Measurements from ENCODE around the gene GAK.

Gene GAK

DNA sequence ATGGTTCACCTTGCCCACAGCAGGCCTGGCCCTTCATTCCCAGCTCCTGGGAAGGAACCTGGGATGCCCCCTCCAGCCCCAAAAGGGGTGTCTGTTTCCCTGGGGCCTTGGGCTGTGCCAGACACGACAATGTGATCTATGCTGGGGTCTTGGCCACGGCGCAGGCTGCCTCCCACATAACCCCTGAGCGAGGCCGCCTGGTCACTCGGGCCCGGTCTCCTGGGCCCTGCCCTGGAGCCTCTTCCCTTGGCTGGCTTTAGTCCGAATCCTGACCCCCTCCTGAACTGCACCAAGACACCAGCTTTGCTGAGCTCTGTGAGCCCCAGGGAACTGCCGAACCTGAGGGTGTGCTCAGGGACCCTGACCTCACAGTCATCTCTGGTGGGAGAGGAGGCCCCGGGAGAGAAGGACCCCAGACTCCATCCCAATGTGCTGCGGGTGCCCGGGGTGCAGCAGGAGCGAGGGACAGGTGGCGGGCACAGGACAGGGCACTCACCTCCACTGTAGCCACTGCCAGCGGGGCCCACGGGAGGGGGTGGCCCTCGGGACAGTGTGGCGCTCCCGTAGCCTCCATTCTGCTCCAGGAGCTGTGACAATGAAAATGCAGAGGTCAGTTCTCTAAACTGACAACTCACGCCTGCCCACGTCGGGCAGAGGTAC, 42.0 kb downstream of the GAK start:
- TF ChIP-seq, protein P1, sequence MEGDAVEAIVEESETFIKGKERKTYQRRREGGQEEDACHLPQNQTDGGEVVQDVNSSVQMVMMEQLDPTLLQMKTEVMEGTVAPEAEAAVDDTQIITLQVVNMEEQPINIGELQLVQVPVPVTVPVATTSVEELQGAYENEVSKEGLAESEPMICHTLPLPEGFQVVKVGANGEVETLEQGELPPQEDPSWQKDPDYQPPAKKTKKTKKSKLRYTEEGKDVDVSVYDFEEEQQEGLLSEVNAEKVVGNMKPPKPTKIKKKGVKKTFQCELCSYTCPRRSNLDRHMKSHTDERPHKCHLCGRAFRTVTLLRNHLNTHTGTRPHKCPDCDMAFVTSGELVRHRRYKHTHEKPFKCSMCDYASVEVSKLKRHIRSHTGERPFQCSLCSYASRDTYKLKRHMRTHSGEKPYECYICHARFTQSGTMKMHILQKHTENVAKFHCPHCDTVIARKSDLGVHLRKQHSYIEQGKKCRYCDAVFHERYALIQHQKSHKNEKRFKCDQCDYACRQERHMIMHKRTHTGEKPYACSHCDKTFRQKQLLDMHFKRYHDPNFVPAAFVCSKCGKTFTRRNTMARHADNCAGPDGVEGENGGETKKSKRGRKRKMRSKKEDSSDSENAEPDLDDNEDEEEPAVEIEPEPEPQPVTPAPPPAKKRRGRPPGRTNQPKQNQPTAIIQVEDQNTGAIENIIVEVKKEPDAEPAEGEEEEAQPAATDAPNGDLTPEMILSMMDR (conservative IDR thresholded peaks at IDR 0.05; ENCODE audit: low read depth, low read length), result no peak
- no peak for DNase-seq (ENCODE audit: low read depth)
- H3K4me3 ChIP-seq (ENCODE audit: low read depth, low read length), result no peak overlapping the region

GRCh38 chr4:889516-889915, 42.6 kb downstream of the GAK start:
- TF ChIP-seq, protein P1 (conservative IDR thresholded peaks at IDR 0.05; ENCODE audit: low read depth, low read length), result no peak
- no peak overlapping the region for H3K4me3 ChIP-seq (ENCODE audit: low read depth, low read length)
- no peak for DNase-seq (ENCODE audit: low read depth)

DNA sequence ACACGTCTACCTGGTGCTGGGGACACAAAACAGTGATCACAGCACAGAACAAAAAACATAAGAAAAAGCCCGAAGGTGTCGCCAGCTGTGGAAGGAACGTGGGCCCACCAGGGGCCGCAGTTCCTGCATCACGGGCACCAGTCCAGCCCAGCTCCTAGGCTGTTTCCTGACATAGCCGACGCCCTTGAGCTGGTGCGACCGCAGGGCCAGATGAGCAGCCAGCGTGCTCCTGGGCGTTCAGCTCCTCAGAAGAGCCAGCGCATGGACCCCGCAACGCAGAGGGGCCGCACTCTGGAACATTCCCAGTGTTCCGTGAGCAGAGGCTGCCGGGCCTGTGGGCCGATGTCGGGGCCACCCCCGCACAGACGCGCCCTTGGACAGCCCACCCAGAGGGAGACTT, 44.1 kb downstream of the GAK start:
- H3K4me3 ChIP-seq (ENCODE audit: low read depth, low read length), result no peak overlapping the region
- DNase-seq (ENCODE audit: low read depth), result no peak
- TF ChIP-seq, protein P1 (conservative IDR thresholded peaks at IDR 0.05; ENCODE audit: low read depth, low read length), result no peak

DNA sequence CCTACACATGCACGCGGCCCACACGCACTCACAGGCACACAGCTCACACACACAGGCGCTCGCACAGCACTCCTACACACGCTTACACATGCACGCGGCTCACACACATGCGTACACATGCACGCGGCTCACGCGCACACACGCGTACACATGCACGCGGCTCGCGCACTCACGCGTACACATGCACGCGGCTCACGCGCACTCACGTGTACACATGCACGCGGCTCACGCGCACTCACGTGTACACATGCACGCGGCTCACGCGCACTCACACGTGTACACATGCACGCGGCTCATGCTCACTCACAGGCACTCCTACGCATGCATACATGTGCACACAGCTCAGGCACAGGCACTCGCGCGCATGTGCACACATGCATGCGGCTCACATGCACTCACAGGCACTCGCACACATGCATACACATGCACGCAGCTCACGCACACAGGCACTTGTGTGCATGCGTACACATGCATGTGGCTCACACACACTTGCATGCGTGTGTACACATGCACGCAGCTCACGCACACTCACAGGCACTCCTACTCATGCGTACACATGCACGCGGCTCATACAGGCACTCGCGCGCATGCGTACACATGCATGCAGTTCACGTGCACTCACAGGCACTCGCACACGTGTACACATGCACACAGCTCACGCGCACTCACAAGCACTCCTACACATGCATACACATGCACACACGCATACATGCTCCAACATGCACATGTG, 44.9 kb downstream of the GAK start:
- TF ChIP-seq, protein P1 (conservative IDR thresholded peaks at IDR 0.05; ENCODE audit: low read depth, low read length), result no peak

DNA sequence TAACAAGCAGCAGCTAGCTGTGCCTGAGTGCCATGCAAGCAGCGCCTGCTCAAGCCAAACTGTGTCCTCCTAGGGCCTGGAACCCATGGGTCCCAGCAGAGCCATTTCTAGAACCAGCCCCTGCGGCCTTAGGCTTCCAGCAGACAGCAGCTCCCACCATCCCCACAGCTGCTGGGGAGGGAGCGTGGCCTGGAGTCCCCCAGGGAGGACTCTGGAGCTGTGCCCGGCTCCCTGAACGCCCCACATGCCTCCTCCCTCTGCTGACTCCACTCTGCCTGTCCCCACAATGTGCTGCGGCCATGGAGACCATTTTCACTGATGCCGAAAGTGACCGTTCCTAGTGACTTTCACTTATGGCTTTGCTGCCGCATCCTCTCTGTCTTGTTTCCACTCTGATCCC, 45.9 kb downstream of the GAK start:
- TF ChIP-seq, protein P1 (conservative IDR thresholded peaks at IDR 0.05; ENCODE audit: low read depth, low read length), result no peak
- no peak for DNase-seq (ENCODE audit: low read depth)
- H3K4me3 ChIP-seq (ENCODE audit: low read depth, low read length), result no peak overlapping the region

More for the DNA sequence above, 44.9 kb downstream of the GAK start:
- no peak overlapping the region for H3K4me3 ChIP-seq (ENCODE audit: low read depth, low read length)
- DNase-seq (ENCODE audit: low read depth), result no peak

GRCh38 chr4:885353-885752, 46.8 kb downstream of the GAK start:
- no peak overlapping the region for H3K4me3 ChIP-seq (ENCODE audit: low read depth, low read length)
- DNase-seq (ENCODE audit: low read depth), result no peak
- TF ChIP-seq, protein P1 (conservative IDR thresholded peaks at IDR 0.05; ENCODE audit: low read depth, low read length), result no peak

DNA sequence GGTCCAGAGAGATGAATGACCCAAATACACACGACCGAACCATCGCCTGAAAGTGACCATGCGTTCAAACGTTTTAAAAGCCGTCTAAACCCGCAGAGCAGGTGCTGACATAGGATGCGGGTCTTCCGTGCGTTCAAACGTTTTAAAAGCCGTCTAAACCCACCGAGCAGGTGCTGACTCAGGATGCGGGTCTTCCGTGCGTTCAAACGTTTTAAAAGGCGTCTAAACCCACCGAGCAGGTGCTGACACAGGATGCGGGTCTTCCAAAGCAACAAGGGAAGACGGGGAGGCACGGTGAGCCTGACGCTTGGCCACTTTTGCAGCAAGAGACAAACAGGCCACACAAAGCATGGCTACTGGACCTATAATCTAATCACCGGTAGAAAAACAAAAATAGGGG, 47.2 kb downstream of the GAK start:
- H3K4me3 ChIP-seq (ENCODE audit: low read depth, low read length), result no peak overlapping the region
- TF ChIP-seq, protein P1 (conservative IDR thresholded peaks at IDR 0.05; ENCODE audit: low read depth, low read length), result no peak
- no peak for DNase-seq (ENCODE audit: low read depth)

All from choroid plexus epithelial cell (primary cell).